Stimulated activated CD4-positive, alpha-beta T cell treated with anti-CD3 and anti-CD28 coated beads, TNF-alpha, amount 100 ng/mL, for 1 hour (primary cell): ENCODE data around the gene PKP2.

Experiments
- DNase-seq, 3 donors: peaks; one replicate each; pipeline ENCODE4 v3.0.0-alpha.2; 2020; ENCODE audit warnings: low read depth in 3 of 3, low spot score in 1 of 3

Gene PKP2

DNA sequence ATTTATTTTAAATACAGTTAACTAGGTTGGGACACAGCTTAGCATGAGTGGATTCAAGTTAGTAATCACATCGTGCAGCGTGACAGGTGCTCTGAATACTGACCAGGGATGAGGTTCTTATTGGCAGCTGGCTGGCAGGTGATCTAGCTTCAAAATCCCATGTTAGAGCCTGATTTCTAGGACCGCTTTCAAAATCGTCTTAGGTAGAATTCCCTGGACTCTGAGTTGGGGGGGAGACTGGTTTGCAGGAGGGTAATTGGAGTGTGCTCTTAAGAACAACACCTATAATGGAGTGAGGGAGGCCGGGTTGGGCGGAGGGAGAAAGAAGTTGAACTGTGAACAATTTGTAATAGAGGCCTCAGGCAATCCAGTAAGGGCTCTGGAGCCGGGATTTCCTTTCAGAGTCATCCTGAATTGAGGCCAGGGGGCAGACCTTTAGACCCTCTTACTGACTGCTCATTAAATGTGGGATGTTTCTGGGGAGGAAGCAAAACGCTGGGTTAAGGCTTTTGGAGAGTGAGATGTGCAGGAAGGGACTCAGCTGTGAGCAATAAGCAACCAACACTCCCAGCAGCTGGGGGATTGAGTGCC is 140.0 kb downstream of the PKP2 start:
- DNase-seq: no peak

DNA sequence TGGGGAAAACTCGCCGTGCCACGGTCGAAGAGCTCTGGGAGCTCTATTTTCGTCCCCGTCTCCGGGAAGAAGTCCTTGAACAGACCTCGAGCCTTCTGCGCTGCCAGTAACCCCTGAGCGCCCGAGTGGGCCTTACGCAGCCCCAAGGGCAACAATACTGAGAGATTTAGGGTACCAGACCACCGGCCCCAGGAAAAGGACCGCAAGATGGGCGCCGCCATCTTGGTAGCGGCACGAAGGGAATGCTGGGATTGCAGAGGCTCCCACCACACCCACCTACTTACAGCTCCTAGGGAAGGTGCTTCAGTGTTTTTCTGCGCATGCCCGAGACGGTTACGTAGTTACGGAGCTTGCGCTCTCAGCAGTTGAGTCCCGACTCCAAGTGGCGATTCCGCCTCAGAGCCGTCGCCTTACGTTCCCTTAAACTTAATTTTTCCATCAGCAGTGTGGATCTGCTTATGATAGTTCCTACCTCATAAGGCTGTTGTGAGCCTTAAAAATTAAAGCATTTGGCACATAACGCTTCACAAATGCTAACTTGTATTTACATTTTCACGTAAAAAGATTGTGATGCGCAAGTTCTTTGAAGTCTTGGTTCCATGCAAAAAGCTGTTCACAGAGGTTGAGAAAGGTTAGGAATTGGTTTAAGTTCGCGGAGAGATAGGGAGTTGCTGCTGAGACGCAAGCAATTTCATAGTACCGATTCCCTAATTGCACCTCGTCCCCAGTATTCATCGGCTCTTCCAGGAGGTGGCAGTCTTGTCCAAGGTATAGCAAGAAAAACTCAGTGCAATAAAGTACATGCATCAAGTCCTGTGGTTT is 140.7 kb downstream of the PKP2 start, which contains the start of gene YARS2:
YARS2 (minus strand) TSS at position 244 of the 822 bp plus-strand sequence; CDS start at position 221, 23 bp downstream.
- DNase-seq: peak; percentile 71 to 77 (median 72)

DNA sequence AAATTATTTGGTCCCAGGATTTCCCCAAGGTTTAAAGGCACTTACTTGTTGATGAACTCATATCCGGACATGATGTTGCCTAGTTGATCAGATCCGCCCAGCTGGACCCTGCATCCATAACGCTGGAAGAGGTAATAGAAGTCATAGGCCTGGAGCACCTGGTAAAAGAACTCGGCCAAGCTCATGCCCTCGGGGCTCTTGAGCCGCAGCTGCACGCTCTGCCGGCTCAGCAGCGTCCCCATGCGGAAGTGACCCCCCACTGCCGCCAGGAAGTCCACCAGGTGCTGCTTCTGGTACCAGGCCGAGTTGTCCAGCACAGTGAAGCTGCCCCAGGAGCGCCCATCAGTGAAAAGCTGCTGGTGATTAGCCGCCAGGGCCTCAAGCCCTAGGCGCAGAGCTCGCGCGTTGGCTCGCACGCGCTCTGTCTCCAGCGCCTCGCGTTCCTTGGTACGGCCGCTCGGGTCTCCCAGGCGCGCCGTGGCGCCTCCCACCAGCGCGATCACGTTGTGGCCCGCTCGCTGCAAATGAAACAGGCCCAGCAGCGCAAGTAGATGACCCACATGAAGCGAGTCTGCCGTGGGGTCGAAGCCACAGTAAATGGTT is 141.4 kb downstream of the PKP2 start:
- DNase-seq: peak; percentile 18 to 53 (median 22)

DNA sequence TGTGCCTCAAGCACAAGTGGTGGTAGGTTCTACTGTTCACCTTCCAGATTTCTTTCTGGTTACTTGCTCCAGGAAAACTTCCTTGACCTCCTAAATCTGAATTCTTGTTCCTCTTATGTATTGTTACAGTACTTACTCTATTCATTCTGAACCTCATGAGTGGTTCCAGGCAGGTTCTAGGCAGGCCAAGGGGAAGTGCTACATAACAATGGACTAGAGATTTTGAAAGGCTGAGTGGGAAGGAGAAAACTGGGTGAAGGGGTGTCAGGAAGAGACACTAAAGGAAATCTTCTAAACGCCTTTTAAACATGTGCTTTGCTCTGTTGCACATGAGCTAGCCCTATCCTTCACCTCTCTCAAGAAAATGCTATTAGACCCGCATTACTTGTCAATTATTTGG is 142.5 kb downstream of the PKP2 start:
- no peak for DNase-seq

DNA sequence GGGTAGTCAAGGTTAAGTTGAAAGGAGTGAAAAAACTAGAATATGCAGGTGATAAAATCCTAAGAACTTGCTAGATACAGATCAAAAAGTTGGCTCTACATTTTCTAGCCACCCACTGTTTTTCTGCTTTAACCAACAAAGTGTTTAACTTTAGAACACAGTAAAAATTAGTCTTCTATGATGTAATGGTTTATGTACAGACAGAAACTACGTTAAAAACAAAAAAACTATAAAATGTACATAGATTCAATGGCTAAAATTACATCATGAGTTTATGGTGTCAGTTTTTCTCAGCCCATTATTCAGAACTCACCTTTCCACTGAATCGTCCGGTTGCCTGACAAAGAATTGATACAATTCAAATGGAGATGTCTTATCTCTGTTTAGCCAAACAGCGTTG is 143.0 kb downstream of the PKP2 start:
- DNase-seq: no peak

DNA sequence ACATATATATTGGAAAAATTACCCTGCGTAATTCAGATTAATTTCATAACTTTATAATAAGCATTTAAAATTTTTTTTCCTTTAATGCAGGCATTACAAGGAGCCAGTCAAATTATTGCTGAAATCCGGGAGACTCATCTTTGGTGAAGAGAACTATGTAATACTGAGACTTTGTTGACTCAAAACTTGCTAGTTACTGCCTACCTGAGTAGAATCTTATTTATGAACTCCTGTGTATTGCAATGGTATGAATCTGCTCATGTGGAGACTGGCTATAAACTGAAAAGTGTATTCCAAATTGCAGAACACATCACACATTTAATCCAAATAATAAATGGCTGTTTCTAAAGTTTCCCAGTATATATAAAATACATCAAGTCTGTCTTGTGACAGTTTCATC is 153.3 kb downstream of the PKP2 start:
- DNase-seq: no peak

DNA sequence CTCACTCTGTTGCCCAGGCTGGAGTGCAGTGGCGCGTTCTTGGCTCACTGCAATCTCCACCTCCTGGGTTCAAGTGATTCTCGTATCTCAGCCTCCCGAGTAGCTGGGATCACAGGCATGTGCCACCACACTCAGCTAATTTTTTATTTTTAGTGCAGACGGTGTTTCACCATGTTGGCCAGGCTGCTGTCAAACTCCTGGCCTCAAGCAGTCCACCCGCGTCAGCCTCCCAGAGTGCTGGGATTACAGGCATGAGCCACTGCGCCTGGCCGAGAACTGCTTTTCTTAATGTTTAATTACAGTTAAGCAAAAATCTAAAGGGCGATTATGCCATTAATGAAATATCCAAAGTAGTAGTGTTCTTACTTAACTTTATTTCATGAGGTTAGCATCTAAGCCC is 154.4 kb downstream of the PKP2 start:
- DNase-seq: no peak
